GM12891 (cell line): ENCODE data around the gene BAD.

Experiments used
- POLR2A ChIP-seq: IDR thresholded peaks from 2 replicates; pipeline ENCODE4 v1.6.1; 2011; ENCODE audit warnings: low read depth, low read length, control low read depth
- TAF1 ChIP-seq: IDR thresholded peaks from 2 replicates; pipeline ENCODE4 v1.6.1; 2011; ENCODE audit warnings: low read depth, low read length, control low read depth

DNA sequence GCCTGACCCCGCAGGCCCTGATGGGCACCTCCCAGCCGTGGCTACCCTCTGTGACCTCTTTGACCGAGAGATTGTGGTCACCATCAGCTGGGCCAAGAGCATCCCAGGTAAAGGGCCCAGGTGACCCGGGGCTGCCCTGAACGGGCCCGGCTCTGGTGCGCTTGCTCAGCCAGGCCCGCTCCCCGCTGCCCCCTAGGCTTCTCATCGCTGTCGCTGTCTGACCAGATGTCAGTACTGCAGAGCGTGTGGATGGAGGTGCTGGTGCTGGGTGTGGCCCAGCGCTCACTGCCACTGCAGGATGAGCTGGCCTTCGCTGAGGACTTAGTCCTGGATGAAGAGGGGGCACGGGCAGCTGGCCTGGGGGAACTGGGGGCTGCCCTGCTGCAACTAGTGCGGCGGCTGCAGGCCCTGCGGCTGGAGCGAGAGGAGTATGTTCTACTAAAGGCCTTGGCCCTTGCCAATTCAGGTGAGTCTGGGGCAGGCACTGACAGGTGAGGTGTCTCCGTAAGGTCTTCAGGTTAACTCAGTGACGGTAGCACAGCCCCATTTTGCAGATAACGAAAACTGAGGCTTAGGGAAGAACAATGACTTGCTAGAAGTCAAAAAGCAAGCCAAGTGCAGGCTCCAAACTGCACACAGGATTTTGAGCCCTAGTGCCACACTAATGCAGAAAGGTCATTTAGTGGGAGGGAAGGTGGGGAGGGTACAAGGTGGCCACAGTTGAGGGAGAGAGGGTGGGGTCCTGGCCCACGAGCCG is 30.5 kb upstream of the BAD start:
- TF ChIP-seq POLR2A: no peak
- TF ChIP-seq TAF1: no peak
